ENCODE measurements around the gene ADAMTS4.

DNA sequence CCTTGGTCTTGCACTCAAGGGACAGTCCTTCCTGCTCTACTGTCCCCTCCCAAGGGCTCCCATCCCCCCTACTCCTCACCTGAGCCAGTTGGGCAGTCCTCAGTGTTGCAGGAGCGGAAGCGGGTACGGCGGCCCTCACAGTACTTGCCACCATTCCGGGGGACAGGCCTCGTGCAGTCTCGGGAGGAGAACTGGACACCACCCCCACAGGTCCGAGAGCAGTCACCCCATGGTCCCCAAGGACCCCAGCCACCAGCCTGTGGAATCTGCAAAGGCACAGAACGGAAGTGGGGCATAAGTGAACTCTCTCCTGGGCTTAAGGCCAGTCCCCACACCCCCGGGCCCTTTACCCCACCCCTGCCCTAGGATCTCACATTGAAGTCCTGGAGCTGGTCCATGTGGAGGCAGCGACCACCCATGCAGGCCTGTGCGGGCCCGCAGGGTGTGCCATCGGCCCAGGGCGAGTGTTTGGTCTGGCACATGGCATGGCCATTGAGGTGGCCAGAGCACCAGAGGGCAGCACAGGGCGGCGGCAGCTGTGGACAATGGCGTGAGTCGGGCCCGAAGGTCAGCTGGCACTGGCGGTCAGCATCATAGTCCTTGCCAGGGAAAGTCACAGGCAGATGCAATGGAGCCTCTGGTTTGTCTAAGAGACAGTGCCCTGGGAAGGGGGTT, 5.2 kb downstream of the ADAMTS4 start:
- TF ChIP-seq, protein P1, sequence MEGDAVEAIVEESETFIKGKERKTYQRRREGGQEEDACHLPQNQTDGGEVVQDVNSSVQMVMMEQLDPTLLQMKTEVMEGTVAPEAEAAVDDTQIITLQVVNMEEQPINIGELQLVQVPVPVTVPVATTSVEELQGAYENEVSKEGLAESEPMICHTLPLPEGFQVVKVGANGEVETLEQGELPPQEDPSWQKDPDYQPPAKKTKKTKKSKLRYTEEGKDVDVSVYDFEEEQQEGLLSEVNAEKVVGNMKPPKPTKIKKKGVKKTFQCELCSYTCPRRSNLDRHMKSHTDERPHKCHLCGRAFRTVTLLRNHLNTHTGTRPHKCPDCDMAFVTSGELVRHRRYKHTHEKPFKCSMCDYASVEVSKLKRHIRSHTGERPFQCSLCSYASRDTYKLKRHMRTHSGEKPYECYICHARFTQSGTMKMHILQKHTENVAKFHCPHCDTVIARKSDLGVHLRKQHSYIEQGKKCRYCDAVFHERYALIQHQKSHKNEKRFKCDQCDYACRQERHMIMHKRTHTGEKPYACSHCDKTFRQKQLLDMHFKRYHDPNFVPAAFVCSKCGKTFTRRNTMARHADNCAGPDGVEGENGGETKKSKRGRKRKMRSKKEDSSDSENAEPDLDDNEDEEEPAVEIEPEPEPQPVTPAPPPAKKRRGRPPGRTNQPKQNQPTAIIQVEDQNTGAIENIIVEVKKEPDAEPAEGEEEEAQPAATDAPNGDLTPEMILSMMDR (IDR thresholded peaks at IDR 0.05; ENCODE audit: insufficient read depth, low read depth, low read length): no peak
- TF ChIP-seq EZH2 (IDR thresholded peaks at IDR 0.05; ENCODE audit: insufficient read depth, low read length): no peak
